ENCODE data around the gene EPB41L5.
"Not testable (repeated sequence)": the region's sequence is repeated elsewhere in the genome, so short reads cannot be mapped to it uniquely, and the experiment has no call there.

DNA sequence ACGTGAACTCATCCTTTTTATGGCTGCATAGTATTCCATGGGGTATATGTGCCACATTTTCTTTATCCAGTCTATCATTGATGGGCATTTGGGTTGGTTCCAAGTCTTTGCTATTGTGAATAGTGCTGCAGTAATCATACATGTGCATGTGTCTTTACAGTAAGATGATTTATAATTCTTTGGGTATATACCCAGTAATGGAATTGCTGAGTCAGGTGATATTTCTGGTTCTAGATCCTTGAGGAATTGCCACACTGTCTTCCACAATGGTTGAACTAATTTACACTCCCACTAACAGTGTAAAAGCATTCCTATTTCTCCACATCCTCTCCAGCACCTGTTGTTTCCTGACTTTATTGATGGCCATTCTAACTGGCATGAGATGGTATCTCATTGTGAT, 9.6 kb downstream of the EPB41L5 start:
- TF ChIP-seq, protein P1, sequence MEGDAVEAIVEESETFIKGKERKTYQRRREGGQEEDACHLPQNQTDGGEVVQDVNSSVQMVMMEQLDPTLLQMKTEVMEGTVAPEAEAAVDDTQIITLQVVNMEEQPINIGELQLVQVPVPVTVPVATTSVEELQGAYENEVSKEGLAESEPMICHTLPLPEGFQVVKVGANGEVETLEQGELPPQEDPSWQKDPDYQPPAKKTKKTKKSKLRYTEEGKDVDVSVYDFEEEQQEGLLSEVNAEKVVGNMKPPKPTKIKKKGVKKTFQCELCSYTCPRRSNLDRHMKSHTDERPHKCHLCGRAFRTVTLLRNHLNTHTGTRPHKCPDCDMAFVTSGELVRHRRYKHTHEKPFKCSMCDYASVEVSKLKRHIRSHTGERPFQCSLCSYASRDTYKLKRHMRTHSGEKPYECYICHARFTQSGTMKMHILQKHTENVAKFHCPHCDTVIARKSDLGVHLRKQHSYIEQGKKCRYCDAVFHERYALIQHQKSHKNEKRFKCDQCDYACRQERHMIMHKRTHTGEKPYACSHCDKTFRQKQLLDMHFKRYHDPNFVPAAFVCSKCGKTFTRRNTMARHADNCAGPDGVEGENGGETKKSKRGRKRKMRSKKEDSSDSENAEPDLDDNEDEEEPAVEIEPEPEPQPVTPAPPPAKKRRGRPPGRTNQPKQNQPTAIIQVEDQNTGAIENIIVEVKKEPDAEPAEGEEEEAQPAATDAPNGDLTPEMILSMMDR (IDR thresholded peaks at IDR 0.05) = not testable (repeated sequence)
- not testable (repeated sequence) for TF ChIP-seq POLR2A (IDR thresholded peaks at IDR 0.05)
